Liver (tissue), 9 donors: ENCODE measurements around the gene LRRC53. TPM values are rescaled to one million over a fixed set of nuclear protein-coding genes. Genes with fewer than 3 reads are reported as not detected.

ENCODE experiments used
- DNase-seq: peaks from one replicate; pipeline ENCODE4 v3.0.0-alpha.2; 2017; ENCODE audit warnings: low spot score
- H3K27ac ChIP-seq, 2 donors: one replicate each; pipeline ENCODE4 v1.7.0; 2013; ENCODE audit warnings: inconsistent platforms in 2 of 2, low read length in 2 of 2, control low read depth in 1 of 2, low read depth in 1 of 2, mild to moderate bottlenecking in 1 of 2
- H3K27me3 ChIP-seq, 4 donors: one replicate each; pipeline versions ENCODE4 v1.6.1 to v1.7.0; 2013; ENCODE audit warnings: low read length in 3 of 4, inconsistent platforms in 1 of 4, mild to moderate bottlenecking in 1 of 4, moderate library complexity in 1 of 4; ENCODE audit not compliant: control insufficient read depth in 4 of 4, insufficient read depth in 4 of 4
- H3K36me3 ChIP-seq, 4 donors: one replicate each; pipeline versions ENCODE4 v1.6.1 to v1.7.0; 2013; ENCODE audit warnings: low read length in 3 of 4, mild to moderate bottlenecking in 3 of 4, low read depth in 1 of 4, moderate library complexity in 1 of 4; ENCODE audit not compliant: control insufficient read depth in 4 of 4, insufficient read depth in 3 of 4
- H3K4me1 ChIP-seq, 4 donors: one replicate each; pipeline versions ENCODE4 v1.6.1 to v1.7.0; 2013; ENCODE audit warnings: low read length in 3 of 4, mild to moderate bottlenecking in 3 of 4, moderate library complexity in 1 of 4; ENCODE audit not compliant: control insufficient read depth in 4 of 4, insufficient read depth in 4 of 4
- H3K4me3 ChIP-seq, 3 donors: one replicate each; pipeline versions ENCODE4 v1.6.1 to v1.7.0; 2013; ENCODE audit warnings: low read length in 3 of 3, control low read depth in 1 of 3, low read depth in 1 of 3, mild to moderate bottlenecking in 1 of 3
- H3K9ac ChIP-seq, 2 donors: one replicate each; pipeline ENCODE4 v1.7.0; 2013; ENCODE audit warnings: low read length in 2 of 2, mild to moderate bottlenecking in 2 of 2, moderate library complexity in 2 of 2, control low read depth in 1 of 2, low read depth in 1 of 2
- H3K9me3 ChIP-seq, 4 donors: one replicate each; pipeline versions ENCODE4 v1.6.1 to v1.7.0; 2013; ENCODE audit warnings: low read length in 3 of 4; ENCODE audit not compliant: control insufficient read depth in 4 of 4
- FOXA1 ChIP-seq: IDR thresholded peaks from 2 replicates; pipeline ENCODE4 v1.6.1; 2016; ENCODE audit warnings: antibody characterized with exemption
- FOXA2 ChIP-seq: IDR thresholded peaks from 2 replicates; pipeline ENCODE4 v1.6.1; 2016; ENCODE audit warnings: antibody characterized with exemption
- GABPA ChIP-seq, 2 donors: IDR thresholded peaks in 1 of 2; conservative IDR thresholded peaks in 1 of 2; 2 replicates each; pipeline ENCODE4 v1.6.1; 2016; ENCODE audit warnings: antibody characterized with exemption in 2 of 2, mild to moderate bottlenecking in 1 of 2, moderate library complexity in 1 of 2
- HNF4A ChIP-seq, 2 donors: conservative IDR thresholded peaks; 2 replicates each; pipeline ENCODE4 v1.6.1; 2016; ENCODE audit warnings: antibody characterized with exemption in 2 of 2, mild to moderate bottlenecking in 2 of 2
- HNF4G ChIP-seq: IDR thresholded peaks from 2 replicates; pipeline ENCODE4 v1.6.1; 2016; ENCODE audit warnings: antibody characterized with exemption
- JUND ChIP-seq, 2 donors: IDR thresholded peaks; 2 replicates each; pipeline ENCODE4 v1.6.1; 2016; ENCODE audit warnings: antibody characterized with exemption in 2 of 2
- MAX ChIP-seq: IDR thresholded peaks from 2 replicates; pipeline ENCODE4 v1.6.1; 2016; ENCODE audit warnings: antibody characterized with exemption
- NR2F2 ChIP-seq: IDR thresholded peaks from 2 replicates; pipeline ENCODE4 v1.6.1; 2016; ENCODE audit warnings: antibody characterized with exemption
- RAD21 ChIP-seq, 2 donors: IDR thresholded peaks; 2 replicates each; pipeline ENCODE4 v1.6.1; 2016; ENCODE audit warnings: antibody characterized with exemption in 2 of 2, mild to moderate bottlenecking in 2 of 2
- REST ChIP-seq: IDR thresholded peaks from 2 replicates; pipeline ENCODE4 v1.6.1; 2016; ENCODE audit warnings: antibody characterized with exemption, mild to moderate bottlenecking
- RXRA ChIP-seq, 2 donors: IDR thresholded peaks; 2 replicates each; pipeline ENCODE4 v1.6.1; 2017 to 2018; ENCODE audit warnings: antibody characterized with exemption in 2 of 2, mild to moderate bottlenecking in 1 of 2
- SP1 ChIP-seq: IDR thresholded peaks from 2 replicates; pipeline ENCODE4 v1.6.1; 2018; ENCODE audit warnings: antibody characterized with exemption, mild to moderate bottlenecking
- TAF1 ChIP-seq: conservative IDR thresholded peaks from 2 replicates; pipeline ENCODE4 v1.6.1; 2016; ENCODE audit warnings: antibody characterized with exemption, mild to moderate bottlenecking
- YY1 ChIP-seq: IDR thresholded peaks from 2 replicates; pipeline ENCODE4 v1.6.1; 2016; ENCODE audit warnings: antibody characterized with exemption, mild to moderate bottlenecking
- ZBTB33 ChIP-seq: IDR thresholded peaks from 2 replicates; pipeline ENCODE4 v1.6.1; 2016; ENCODE audit warnings: antibody characterized with exemption
- WGBS: extraction: QIAGEN DNeasy Blood & Tissue Kit; methylation state at CpG from one replicate; pipeline ENCODE4 v1.1.7; 2013; 5-methylcytosine and 5-hydroxymethylcytosine counted together
- polyA plus RNA-seq, 2 donors: library from polyadenylated mRNA; stranded (reverse) in 1 of 2; unstranded in 1 of 2; fragments of 200-250 nt in 1 of 2; fragments of >200 nt in 1 of 2; fragmentation: Nextera tagmentation in 1 of 2; extraction: Ambion mirVana in 1 of 2; gene quantifications; one replicate each; pipeline versions ENCODE4 v1.2.1 to v1.2.3, GENCODE V29; 2013 to 2015
- total RNA-seq, 2 donors: library from RNA; depleted of rRNA; stranded (reverse); fragments of >200 nt; gene quantifications; one replicate each; pipeline ENCODE4 v1.2.3, GENCODE V29; 2014
- donor health status: healthy.
- donor health status: healthy.
- donor health status: healthy.
- donor health status: healthy.
- donor health status: healthy.

LRRC53 gene
- total and polyA plus RNA-seq, 4 donors: not detected

- Histone ChIP-seq H3K4me1 (peaks cover 0 to 2% (median 0%) of the 10 kb centered on the region in 4 donors), H3K9ac (no peak overlapping the region), H3K27ac (no peak overlapping the region), H3K36me3 (no peaks in the 10 kb centered on the region), H3K4me3 (no peak overlapping the region), H3K27me3 (no peaks in the 10 kb centered on the region), H3K9me3 (no peaks in the 10 kb centered on the region)
- no peak for DNase-seq
- 42% methylated on average over 2 of the region's 2 CpGs for WGBS
- TF ChIP-seq YY1 (no peak), NR2F2 (no peak), RXRA (IDR thresholded peaks at IDR 0.05) (no peak), HNF4A (conservative IDR thresholded peaks at IDR 0.05) (no peak), RAD21 (IDR thresholded peaks at IDR 0.05) (no peak), ZBTB33 (no peak)
These were observed 14.3 kb upstream of the LRRC53 start for GRCh38 chr1:74526708-74527107.

- 77% methylated on average over 2 of the region's 2 CpGs for WGBS
- H3K27ac ChIP-seq: no peak overlapping the region
These were observed 11.6 kb upstream of the LRRC53 start for GRCh38 chr1:74523873-74524480.

GRCh38 chr1:74522148-74522547, 9.7 kb upstream of the LRRC53 start:
- Histone ChIP-seq H3K4me3 (no peak overlapping the region), H3K36me3 (no peaks in the 10 kb centered on the region), H3K27ac (no peak overlapping the region), H3K27me3 (no peaks in the 10 kb centered on the region), H3K4me1 (peaks cover 0 to 2% (median 0%) of the 10 kb centered on the region in 4 donors), H3K9me3 (no peaks in the 10 kb centered on the region), H3K9ac (no peak overlapping the region)
- TF ChIP-seq HNF4A (conservative IDR thresholded peaks at IDR 0.05): no peak
- TF ChIP-seq NR2F2: no peak
- no peak for TF ChIP-seq HNF4G
- no peak for TF ChIP-seq REST
- no peak for TF ChIP-seq JUND (IDR thresholded peaks at IDR 0.05)
- no peak for TF ChIP-seq FOXA2
- TF ChIP-seq MAX: no peak
- TF ChIP-seq GABPA (IDR thresholded peaks at IDR 0.05 in 1 of 2, conservative IDR thresholded peaks at IDR 0.05 in 1 of 2): no peak
- no peak for TF ChIP-seq TAF1
- 44% methylated on average over 4 of the region's 4 CpGs for WGBS
- no peak for DNase-seq

More at GRCh38 chr1:74523873-74524480, 11.6 kb upstream of the LRRC53 start:
- TF ChIP-seq MAX (no peak), SP1 (no peak), FOXA1 (no peak)
- DNase-seq: no peak
- no peak overlapping the region for H3K4me3 ChIP-seq
- no peaks in the 10 kb centered on the region for H3K27me3 ChIP-seq
- no peaks in the 10 kb centered on the region for H3K36me3 ChIP-seq
- peaks cover 0 to 2% (median 0%) of the 10 kb centered on the region in 4 donors for H3K4me1 ChIP-seq
- H3K9me3 ChIP-seq: no peaks in the 10 kb centered on the region
- H3K9ac ChIP-seq: no peak overlapping the region
